ENCODE results near the gene NCKAP5L.
A peak's percentile ranks its signal among the peaks of the same experiment; 100 is the strongest.

GRCh38 chr12:49866859-49867569, 38.8 kb upstream of the NCKAP5L start:
- TF ChIP-seq CTCF (IDR thresholded peaks at IDR 0.05) (peak; percentile 87 to 90 (median 88)), EP300 (IDR thresholded peaks at IDR 0.05) (no peak)

Measured in ovary (tissue), 3 donors.